Ovary (tissue), 9 donors: Measurements from ENCODE around the gene SLC1A3. TPM values are rescaled to one million over a fixed set of nuclear protein-coding genes. Genes with fewer than 3 reads are reported as not detected.

ENCODE experiments used
- DNase-seq, 5 donors: peaks; one replicate each; pipeline ENCODE4 v3.0.0-alpha.2; 2019 to 2020
- H3K27ac ChIP-seq, 2 donors: fragments of 200-600 bp; one replicate each; pipeline versions ENCODE4 v1.5.1 to v1.8.0; 2019 to 2022
- H3K27me3 ChIP-seq: fragments of 200-600 bp; one replicate; pipeline ENCODE4 v1.8.0; 2022
- H3K36me3 ChIP-seq: fragments of 200-600 bp; sonication (generic); one replicate; pipeline ENCODE4 v1.5.1; 2019
- H3K4me1 ChIP-seq: one replicate; pipeline ENCODE4 v1.8.1; 2013; ENCODE audit warnings: mild to moderate bottlenecking, moderate library complexity; ENCODE audit not compliant: insufficient read depth
- H3K4me3 ChIP-seq: fragments of 200-600 bp; sonication (generic); one replicate; pipeline ENCODE4 v1.5.1; 2017
- H3K9me3 ChIP-seq, 2 donors: fragments of 200-600 bp in 1 of 2; sonication (generic) in 1 of 2; one replicate each; pipeline versions ENCODE4 v1.5.1 to v1.8.1; 2013 to 2019; ENCODE audit warnings: mild to moderate bottlenecking in 1 of 2, moderate library complexity in 1 of 2
- CTCF ChIP-seq, 3 donors: fragments of 450-650 bp in 2 of 3; fragments of 200-600 bp in 1 of 3; IDR thresholded peaks; one replicate each; pipeline versions ENCODE4 v1.5.1 to v1.8.0; 2016 to 2022; ENCODE audit warnings: antibody characterized with exemption in 3 of 3, mild to moderate bottlenecking in 1 of 3
- EP300 ChIP-seq: sonication (generic); formaldehyde crosslinking; IDR thresholded peaks from one replicate; pipeline ENCODE4 v1.6.1; 2017; ENCODE audit warnings: antibody characterized with exemption
- POLR2A ChIP-seq: fragments of 450-650 bp; IDR thresholded peaks from one replicate; pipeline ENCODE4 v1.6.1; 2017; ENCODE audit warnings: antibody characterized with exemption, mild to moderate bottlenecking, moderate library complexity
- WGBS, 3 donors: extraction: QIAGEN DNeasy Blood & Tissue Kit in 1 of 3; methylation state at CpG; one replicate each; pipeline versions ENCODE4 v1.1.5 to v1.1.7; 2013 to 2017; 5-methylcytosine and 5-hydroxymethylcytosine counted together
- intact Hi-C, 4 donors: fragments of 100-400 bp; cut with DNase I; formaldehyde crosslinking; loops; one replicate each; pipeline versions ENCODE4 v1.11.0 to v1.15.1; 2022 to 2023
- polyA plus RNA-seq, 2 donors: library from polyadenylated mRNA; stranded (reverse); fragments of 200-250 nt in 1 of 2; fragments of 350-450 nt in 1 of 2; fragmentation: Illumina TruSeq in 1 of 2; extraction: RNeasy Lipid Tissue Mini Kit (QIAGEN cat#74804) in 1 of 2; gene quantifications; one replicate each; pipeline ENCODE4 v1.2.3, GENCODE V29; 2013 to 2014
- total RNA-seq, 7 donors: library from RNA; depleted of rRNA in 2 of 7; stranded (reverse); fragments of >200 nt in 2 of 7; fragmentation: NEBNext Ultra II Directional in 3 of 7; extraction: Animal tissue kit (Norgen Biotek cat#: 25700) in 3 of 7; gene quantifications; one replicate each; pipeline versions ENCODE4 v1.1.0 to v1.2.4, GENCODE V29; 2016 to 2023
- donor health status: DM: no; HTN: no; CAD: no; lungs with moderate emphysema.
- donor health status: DM: no; HTN: no; CAD: no.
- donor health status: Bipolar disorder and iron deficiency.
- donor health status: DM: yes; HTN: yes; CAD: no.
- donor health status: DM: no; HTN: no; CAD: no.
- donor health status: DM: yes; HTN: yes; CAD: no.

Gene SLC1A3
- total and polyA plus RNA-seq, 9 donors, result 5.2 to 72.3 (median 36.7) TPM

GRCh38 chr5:36692791-36693763, 86.7 kb downstream of the SLC1A3 start:
- Histone ChIP-seq H3K4me1 (no peaks in the 10 kb centered on the region), H3K27me3 (no peaks in the 10 kb centered on the region), H3K4me3 (no peak overlapping the region), H3K27ac (no peak overlapping the region), H3K9me3 (no peaks in the 10 kb centered on the region), H3K36me3 (no peaks in the 10 kb centered on the region)
- DNase-seq, result peak; percentile 41 to 86 (median 63)
- TF ChIP-seq CTCF (IDR thresholded peaks at IDR 0.05) (peak in 2 of 3 donors; percentile 41 to 60), POLR2A (no peak), EP300 (no peak)
- 29 to 41% (median 32%) methylated on average over 43 to 44 of the region's 44 CpGs for WGBS, 3 donors
- intact Hi-C loops, result loop anchor here in 1 of 4 donors (10.0 kb wide), 1 partner anchor 278 kb away; no protein-coding TSS in a partner anchor

GRCh38 chr5:36694351-36694750, 87.9 kb downstream of the SLC1A3 start:
- intact Hi-C loops, result loop anchor here in 3 of 4 donors (1.0 to 10.0 kb wide), 3 partner anchors 279 to 280 kb away; no protein-coding TSS in a partner anchor
- H3K27me3 ChIP-seq, result no peaks in the 10 kb centered on the region
- DNase-seq, result no peak
- no peaks in the 10 kb centered on the region for H3K9me3 ChIP-seq
- 62 to 68% (median 63%) methylated on average over 5 of the region's 5 CpGs for WGBS, 3 donors
- H3K36me3 ChIP-seq, result no peaks in the 10 kb centered on the region
- no peak overlapping the region for H3K4me3 ChIP-seq
- no peak for TF ChIP-seq EP300
- TF ChIP-seq CTCF (IDR thresholded peaks at IDR 0.05), result no peak
- TF ChIP-seq POLR2A, result no peak
- no peak overlapping the region for H3K27ac ChIP-seq
- no peaks in the 10 kb centered on the region for H3K4me1 ChIP-seq

- no peaks in the 10 kb centered on the region for H3K36me3 ChIP-seq
- peak in 1 of 3 donors; percentile 43 for TF ChIP-seq CTCF (IDR thresholded peaks at IDR 0.05)
- no peak for TF ChIP-seq EP300
- TF ChIP-seq POLR2A, result no peak
- intact Hi-C loops, result loop anchor here in 1 of 4 donors (10.0 kb wide), 1 partner anchor 281 kb away; no protein-coding TSS in a partner anchor
- no peak overlapping the region for H3K27ac ChIP-seq
- no peak overlapping the region for H3K4me3 ChIP-seq
- peak in 4 of 5 donors; percentile 31 to 54 (median 35) for DNase-seq
- no peaks in the 10 kb centered on the region for H3K9me3 ChIP-seq
- H3K27me3 ChIP-seq, result no peaks in the 10 kb centered on the region
- 24 to 31% (median 27%) methylated on average over 7 of the region's 7 CpGs for WGBS, 3 donors
- no peaks in the 10 kb centered on the region for H3K4me1 ChIP-seq
These were observed 89.8 kb downstream of the SLC1A3 start for GRCh38 chr5:36696059-36696673.

- Histone ChIP-seq H3K4me3 (no peak overlapping the region), H3K4me1 (no peaks in the 10 kb centered on the region), H3K9me3 (no peaks in the 10 kb centered on the region), H3K36me3 (no peaks in the 10 kb centered on the region), H3K27me3 (no peaks in the 10 kb centered on the region), H3K27ac (no peak overlapping the region)
- intact Hi-C loops, result loop anchor here in 1 of 4 donors (10.0 kb wide), 1 partner anchor 283 kb away; no protein-coding TSS in a partner anchor
- WGBS, 3 donors, result 93 to 99% (median 98%) methylated on average over 2 of the region's 2 CpGs
- DNase-seq, result no peak
- TF ChIP-seq CTCF (IDR thresholded peaks at IDR 0.05), result no peak
- no peak for TF ChIP-seq EP300
- TF ChIP-seq POLR2A, result no peak
These were observed 91.6 kb downstream of the SLC1A3 start for GRCh38 chr5:36698031-36698430.
